ENCODE measurements around the gene PTPRN2. TPM values are rescaled to one million over a fixed set of nuclear protein-coding genes. Genes with fewer than 3 reads are reported as not detected.
A peak's percentile ranks its signal among the peaks of the same experiment; 100 is the strongest.
"Not testable (repeated sequence)": the region's sequence is repeated elsewhere in the genome, so short reads cannot be mapped to it uniquely, and the experiment has no call there.

The PTPRN2 gene
- total RNA-seq (1 to 10 TPM; 1.7 to 1.8 TPM), polyA plus RNA-seq (1 to 10 TPM; 1.9 to 2.6 TPM)

GRCh38 chr7:158587162-158588084 is at the start of gene PTPRN2:
Gene PTPRN2 (minus strand): TSS chr7:158587823.
- H3K36me3 ChIP-seq (ENCODE audit: insufficient read depth, low read length), result no peaks in the 10 kb centered on the region
- H3K4me1 ChIP-seq (ENCODE audit: insufficient read depth, low read length), result peaks cover 14% of the 10 kb centered on the region
- peaks cover 32% of the 10 kb centered on the region for H3K27me3 ChIP-seq (ENCODE audit: insufficient read depth, low read length)
- Mint-ChIP-seq H3K9me3 (peaks cover 0 to 17% (median 4%) of the 10 kb centered on the region in 8 donors), H3K36me3 (peaks cover 0 to 3% of the 10 kb centered on the region in 2 donors), H3K4me3 (peak within 1 kb of the TSS in 6 of 8 donors; percentile 31 to 68 (median 62)), H3K27ac (peak within 1 kb of the TSS in 1 of 7 donors; percentile 82), H3K4me1 (peaks cover 3 to 21% (median 11%) of the 10 kb centered on the region in 4 donors), H3K27me3 (peaks cover 31 to 37% of the 10 kb centered on the region in 2 donors)
- H3K4me3 ChIP-seq (ENCODE audit: low read length in 2 of 2), result no peak within 1 kb of the TSS
- peak in 4 of 5 donors; percentile 43 to 68 (median 52) for DNase-seq
- no peak within 1 kb of the TSS for H3K27ac ChIP-seq (ENCODE audit: low read depth, low read length)
- POLR2A ChIA-PET (ENCODE audit: partially characterized antibody), result no interaction called here
- CTCF ChIA-PET (ENCODE audit: partially characterized antibody), result no interaction called here
- intact Hi-C loops (cut with micrococcal nuclease), result no loop called here
- H3K9me3 ChIP-seq (ENCODE audit: control insufficient read depth in 1 of 2, low read length in 2 of 2), result no peaks in the 10 kb centered on the region

GRCh38 chr7:158633055-158633956 is 45.7 kb upstream of the PTPRN2 start:
- Mint-ChIP-seq H3K4me3 (no peak overlapping the region), H3K36me3 (peaks cover 5 to 19% of the 10 kb centered on the region in 2 donors), H3K27me3 (no peaks in the 10 kb centered on the region), H3K27ac (peak overlapping the region in 2 of 7 donors; percentile 25 to 36), H3K4me1 (no peaks in the 10 kb centered on the region), H3K9me3 (no peaks in the 10 kb centered on the region)
- H3K4me1 ChIP-seq (ENCODE audit: insufficient read depth, low read length), result no peaks in the 10 kb centered on the region
- CTCF ChIA-PET (ENCODE audit: partially characterized antibody), result no interaction called here
- no peak for DNase-seq
- H3K27ac ChIP-seq (ENCODE audit: low read depth, low read length), result no peak overlapping the region
- POLR2A ChIA-PET (ENCODE audit: partially characterized antibody), result no interaction called here
- H3K4me3 ChIP-seq (ENCODE audit: low read length in 2 of 2), result no peak overlapping the region
- H3K36me3 ChIP-seq (ENCODE audit: insufficient read depth, low read length), result no peaks in the 10 kb centered on the region
- no peaks in the 10 kb centered on the region for H3K27me3 ChIP-seq (ENCODE audit: insufficient read depth, low read length)
- intact Hi-C loops (cut with micrococcal nuclease), result no loop called here
- no peaks in the 10 kb centered on the region for H3K9me3 ChIP-seq (ENCODE audit: control insufficient read depth in 1 of 2, low read length in 2 of 2)

- Histone ChIP-seq H3K4me1 (ENCODE audit: insufficient read depth, low read length) (no peaks in the 10 kb centered on the region), H3K9me3 (ENCODE audit: control insufficient read depth in 1 of 2, low read length in 2 of 2) (no peaks in the 10 kb centered on the region), H3K4me3 (ENCODE audit: low read length in 2 of 2) (no peak overlapping the region), H3K27me3 (ENCODE audit: insufficient read depth, low read length) (no peaks in the 10 kb centered on the region), H3K27ac (ENCODE audit: low read depth, low read length) (no peak overlapping the region), H3K36me3 (ENCODE audit: insufficient read depth, low read length) (no peaks in the 10 kb centered on the region)
- Mint-ChIP-seq H3K4me1 (no peaks in the 10 kb centered on the region), H3K4me3 (no peak overlapping the region), H3K27me3 (no peaks in the 10 kb centered on the region), H3K36me3 (peaks cover 11 to 27% of the 10 kb centered on the region in 2 donors), H3K27ac (no peak overlapping the region), H3K9me3 (no peaks in the 10 kb centered on the region)
- POLR2A ChIA-PET (ENCODE audit: partially characterized antibody), result no interaction called here
- CTCF ChIA-PET (ENCODE audit: partially characterized antibody), result no interaction called here
- no peak for DNase-seq
- intact Hi-C loops (cut with micrococcal nuclease), result no loop called here
Measured at GRCh38 chr7:158631574-158632195, 44.1 kb upstream of the PTPRN2 start.

GRCh38 chr7:158626289-158626688 is 38.7 kb upstream of the PTPRN2 start:
- H3K36me3 ChIP-seq (ENCODE audit: insufficient read depth, low read length); POLR2A ChIA-PET (ENCODE audit: partially characterized antibody); DNase-seq; H3K4me1 Mint-ChIP-seq; intact Hi-C loops (cut with micrococcal nuclease); H3K9me3 ChIP-seq (ENCODE audit: control insufficient read depth in 1 of 2, low read length in 2 of 2); H3K4me1 ChIP-seq (ENCODE audit: insufficient read depth, low read length); CTCF ChIA-PET (ENCODE audit: partially characterized antibody); H3K9me3 Mint-ChIP-seq; H3K4me3 ChIP-seq (ENCODE audit: low read length in 2 of 2); H3K27ac Mint-ChIP-seq; H3K27me3 ChIP-seq (ENCODE audit: insufficient read depth, low read length); H3K27me3 Mint-ChIP-seq; H3K27ac ChIP-seq (ENCODE audit: low read depth, low read length): not testable (repeated sequence)
- H3K36me3 Mint-ChIP-seq, result peaks cover 10 to 26% of the 10 kb centered on the region in 2 donors
- H3K4me3 Mint-ChIP-seq, result peak overlapping the region in 1 of 8 donors; percentile 49

DNA sequence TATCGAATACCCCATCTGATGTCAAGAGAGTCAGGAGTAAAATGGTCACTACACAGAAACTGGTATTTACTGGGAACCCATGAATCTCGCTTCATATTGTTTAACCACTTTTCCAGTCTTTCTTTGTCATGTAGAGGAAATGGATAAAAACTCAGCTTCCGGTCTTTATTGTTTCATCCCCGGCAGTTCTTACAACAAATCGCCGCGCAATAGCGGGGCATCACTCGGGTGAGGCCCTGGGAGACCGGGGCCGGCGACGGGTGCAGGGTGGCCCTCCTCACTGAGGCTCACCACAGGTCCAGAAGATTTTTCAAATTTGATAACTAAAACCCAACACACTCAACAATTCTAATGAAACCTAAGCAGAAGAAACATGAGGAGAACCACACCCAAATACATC is 35.6 kb upstream of the PTPRN2 start:
- H3K4me1 Mint-ChIP-seq, result no peaks in the 10 kb centered on the region
- intact Hi-C loops (cut with micrococcal nuclease), result no loop called here
- peaks cover 7 to 14% of the 10 kb centered on the region in 2 donors for H3K36me3 Mint-ChIP-seq
- no peak overlapping the region for H3K27ac ChIP-seq (ENCODE audit: low read depth, low read length)
- DNase-seq, result no peak
- ChIA-PET POLR2A (ENCODE audit: partially characterized antibody) (no interaction called here), CTCF (ENCODE audit: partially characterized antibody) (no interaction called here)
- no peaks in the 10 kb centered on the region for H3K36me3 ChIP-seq (ENCODE audit: insufficient read depth, low read length)
- no peaks in the 10 kb centered on the region for H3K9me3 Mint-ChIP-seq
- H3K4me3 Mint-ChIP-seq, result no peak overlapping the region
- no peaks in the 10 kb centered on the region for H3K4me1 ChIP-seq (ENCODE audit: insufficient read depth, low read length)
- no peaks in the 10 kb centered on the region for H3K27me3 ChIP-seq (ENCODE audit: insufficient read depth, low read length)
- H3K27me3 Mint-ChIP-seq, result no peaks in the 10 kb centered on the region
- H3K9me3 ChIP-seq (ENCODE audit: control insufficient read depth in 1 of 2, low read length in 2 of 2), result no peaks in the 10 kb centered on the region
- H3K27ac Mint-ChIP-seq, result no peak overlapping the region
- H3K4me3 ChIP-seq (ENCODE audit: low read length in 2 of 2), result no peak overlapping the region

DNA sequence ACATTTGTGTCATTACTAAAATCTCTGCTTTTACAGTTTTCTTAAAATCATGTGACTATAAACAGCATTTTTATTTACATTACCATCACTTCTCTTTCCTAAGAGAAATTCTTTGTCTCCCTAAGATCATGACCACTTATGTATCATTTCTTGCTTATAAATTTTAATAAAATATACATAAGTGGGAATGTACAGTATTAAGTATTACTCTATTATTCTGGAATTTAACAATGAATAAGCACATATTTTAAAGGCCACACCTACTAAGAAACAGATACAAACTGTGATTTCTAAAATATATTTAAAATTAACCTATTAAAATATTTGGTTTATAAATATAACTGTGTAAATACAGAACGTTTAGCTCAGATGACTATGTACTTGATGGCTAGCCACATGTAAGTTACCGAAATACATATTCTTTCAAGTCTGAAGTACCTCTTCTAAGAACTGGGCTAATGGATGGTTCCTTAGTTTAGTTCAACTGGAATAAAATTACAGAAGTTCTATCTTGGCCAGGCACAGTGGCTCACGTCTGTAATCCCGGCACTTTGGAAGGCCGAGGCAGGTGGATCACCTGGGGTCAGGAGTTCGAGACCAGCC is 33.3 kb upstream of the PTPRN2 start:
- no peaks in the 10 kb centered on the region for H3K27me3 ChIP-seq (ENCODE audit: insufficient read depth, low read length)
- H3K27ac ChIP-seq (ENCODE audit: low read depth, low read length), result no peak overlapping the region
- H3K36me3 ChIP-seq (ENCODE audit: insufficient read depth, low read length), result no peaks in the 10 kb centered on the region
- POLR2A ChIA-PET (ENCODE audit: partially characterized antibody), result no interaction called here
- Mint-ChIP-seq H3K9me3 (no peaks in the 10 kb centered on the region), H3K27me3 (no peaks in the 10 kb centered on the region), H3K36me3 (peaks cover 0 to 2% of the 10 kb centered on the region in 2 donors), H3K4me1 (no peaks in the 10 kb centered on the region), H3K27ac (no peak overlapping the region), H3K4me3 (no peak overlapping the region)
- H3K9me3 ChIP-seq (ENCODE audit: control insufficient read depth in 1 of 2, low read length in 2 of 2), result no peaks in the 10 kb centered on the region
- no peak overlapping the region for H3K4me3 ChIP-seq (ENCODE audit: low read length in 2 of 2)
- H3K4me1 ChIP-seq (ENCODE audit: insufficient read depth, low read length), result no peaks in the 10 kb centered on the region
- CTCF ChIA-PET (ENCODE audit: partially characterized antibody), result no interaction called here
- no peak for DNase-seq
- intact Hi-C loops (cut with micrococcal nuclease), result no loop called here

Measured in CD4-positive, alpha-beta memory T cell (primary cell).